ENCODE measurements around the gene TFF3. TPM values are rescaled to one million over a fixed set of nuclear protein-coding genes. Genes with fewer than 3 reads are reported as not detected.

TFF3 gene, protein sequence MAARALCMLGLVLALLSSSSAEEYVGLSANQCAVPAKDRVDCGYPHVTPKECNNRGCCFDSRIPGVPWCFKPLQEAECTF
- total RNA-seq = 0.12 TPM in 1 of 2 replicates, not detected in the other

DNA sequence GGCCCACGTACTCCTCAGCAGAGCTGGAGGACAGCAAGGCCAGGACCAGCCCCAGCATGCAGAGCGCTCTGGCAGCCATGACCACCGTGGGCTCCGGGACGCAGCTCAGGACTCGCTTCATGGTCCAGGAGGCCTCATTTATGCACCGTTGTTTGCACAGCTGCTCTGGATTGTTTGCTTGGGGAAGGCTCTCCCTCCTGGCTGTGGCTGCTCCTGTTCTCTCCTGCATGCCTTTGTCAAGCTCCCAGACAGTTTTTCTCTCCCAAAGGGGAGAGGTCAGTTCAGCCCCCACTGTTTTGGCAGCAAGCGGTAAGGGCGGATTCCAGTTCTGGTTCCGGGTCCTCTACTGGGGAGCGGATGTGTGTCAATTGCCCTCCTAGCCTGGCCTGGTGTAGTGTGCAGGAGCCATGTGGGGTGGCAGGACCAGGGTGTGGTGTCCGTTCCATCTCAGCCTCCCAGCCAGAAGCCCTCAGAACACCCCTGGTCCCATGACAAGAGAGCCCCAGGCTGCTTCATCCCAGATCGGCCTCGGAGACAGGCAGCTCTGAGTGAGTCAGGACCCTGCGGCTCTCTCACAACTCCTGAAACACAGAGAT lies at the start of gene TFF3:
TSS of gene TFF3 (minus strand) at position 114 of the 596 bp plus-strand sequence. CDS start at position 79, 35 bp downstream.

DNA sequence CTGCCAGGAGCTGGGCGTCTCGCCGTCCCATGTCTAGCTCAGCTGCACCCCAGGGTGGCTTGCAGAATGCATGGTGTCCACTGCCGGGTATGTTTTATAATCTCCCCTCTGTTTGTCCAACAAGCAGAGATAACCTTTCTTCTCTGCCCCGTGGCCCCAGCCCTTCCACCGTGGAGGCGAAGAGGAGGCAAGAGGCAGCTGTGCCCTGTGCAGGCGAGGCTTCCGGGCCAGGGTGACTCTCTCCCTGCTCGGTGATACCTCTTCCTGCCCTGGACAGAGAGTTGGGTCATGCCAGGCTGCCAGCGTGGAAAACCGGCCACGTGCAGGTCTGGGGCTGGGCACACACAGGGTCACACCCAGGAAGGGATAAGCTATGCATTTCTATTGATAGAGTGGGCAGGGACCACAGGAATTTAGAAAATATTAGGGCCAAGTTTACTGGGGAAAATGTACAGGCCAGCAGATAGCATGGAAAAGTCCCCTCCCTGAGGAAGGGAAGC lies 35.8 kb upstream of the TFF3 start, which contains the start of gene TFF2:
TSS of gene TFF2 (minus strand) at position 68 of the 500 bp plus-strand sequence. CDS start at position 31, 37 bp downstream.

Other genes with a start within 250 kb of the TFF3 start
- not detected in 2 replicates for gene UMODL1, start 244.1 kb downstream of the TFF3 start, total RNA-seq
- 0.29 and 1.00 TPM in 2 replicates for gene ABCG1, start 96.3 kb downstream of the TFF3 start, total RNA-seq
- not detected in 2 replicates for gene TFF2, start 35.6 kb upstream of the TFF3 start, total RNA-seq
- not detected in 2 replicates for gene TFF1, start 51.1 kb upstream of the TFF3 start, total RNA-seq
- not detected in 2 replicates for gene TMPRSS3, start 80.6 kb upstream of the TFF3 start, total RNA-seq
- gene UBASH3A, start 88.5 kb upstream of the TFF3 start, total RNA-seq = not detected in 2 replicates
- not detected in 2 replicates for gene RSPH1, start 180.8 kb upstream of the TFF3 start, total RNA-seq
- 0.93 and 1.6 TPM in 2 replicates for gene SLC37A1, start 198.4 kb upstream of the TFF3 start, total RNA-seq